ENCODE data around the gene JMJD4.

DNA sequence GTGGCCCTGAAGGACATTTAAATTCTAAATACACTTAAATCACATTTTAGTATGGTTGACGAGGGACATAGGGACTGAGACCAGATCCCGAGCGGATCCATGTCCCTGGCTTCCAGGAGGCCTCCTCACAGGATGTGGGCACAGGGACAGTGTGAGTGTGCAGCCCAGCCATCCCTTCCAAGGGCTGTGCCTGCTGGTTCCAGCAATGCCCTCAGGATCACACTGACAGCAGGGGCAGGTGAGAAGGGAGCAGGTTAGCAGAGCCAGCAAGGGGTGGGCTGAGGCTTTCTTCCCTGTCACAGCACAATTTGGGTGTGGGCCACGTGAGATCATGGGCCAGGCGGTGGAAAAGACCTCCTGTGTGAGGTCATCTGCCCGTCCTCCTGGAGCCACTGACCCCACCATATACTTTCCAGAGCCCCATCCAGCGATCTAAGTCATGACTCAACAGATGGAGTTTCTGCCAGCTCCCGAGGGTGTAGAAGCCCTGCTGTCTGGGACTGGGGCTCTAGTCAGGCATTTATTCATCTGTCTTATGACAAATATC is 43.4 kb upstream of the JMJD4 start:
- TF ChIP-seq, protein P1, sequence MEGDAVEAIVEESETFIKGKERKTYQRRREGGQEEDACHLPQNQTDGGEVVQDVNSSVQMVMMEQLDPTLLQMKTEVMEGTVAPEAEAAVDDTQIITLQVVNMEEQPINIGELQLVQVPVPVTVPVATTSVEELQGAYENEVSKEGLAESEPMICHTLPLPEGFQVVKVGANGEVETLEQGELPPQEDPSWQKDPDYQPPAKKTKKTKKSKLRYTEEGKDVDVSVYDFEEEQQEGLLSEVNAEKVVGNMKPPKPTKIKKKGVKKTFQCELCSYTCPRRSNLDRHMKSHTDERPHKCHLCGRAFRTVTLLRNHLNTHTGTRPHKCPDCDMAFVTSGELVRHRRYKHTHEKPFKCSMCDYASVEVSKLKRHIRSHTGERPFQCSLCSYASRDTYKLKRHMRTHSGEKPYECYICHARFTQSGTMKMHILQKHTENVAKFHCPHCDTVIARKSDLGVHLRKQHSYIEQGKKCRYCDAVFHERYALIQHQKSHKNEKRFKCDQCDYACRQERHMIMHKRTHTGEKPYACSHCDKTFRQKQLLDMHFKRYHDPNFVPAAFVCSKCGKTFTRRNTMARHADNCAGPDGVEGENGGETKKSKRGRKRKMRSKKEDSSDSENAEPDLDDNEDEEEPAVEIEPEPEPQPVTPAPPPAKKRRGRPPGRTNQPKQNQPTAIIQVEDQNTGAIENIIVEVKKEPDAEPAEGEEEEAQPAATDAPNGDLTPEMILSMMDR (IDR thresholded peaks at IDR 0.05; ENCODE audit: low read depth, low read length) = no peak
- TF ChIP-seq EZH2phosphoT487 (IDR thresholded peaks at IDR 0.05; ENCODE audit: low read depth) = no peak

Data from OCI-LY3 (cell line).